Activated T-helper 2 cell treated with anti-CD3 and anti-CD28 coated beads, Interferon-gamma antibody, Interleukin-2, Interleukin-4, amounts not matched to agents 10 μg/mL and 5 μg/mL and 100 μg/mL, durations not matched to agents 14 hours and 24 hours and 36 hours (primary cell): Measurements from ENCODE around the gene TRAPPC5. TPM values are rescaled to one million over a fixed set of nuclear protein-coding genes. Genes with fewer than 3 reads are reported as not detected.

Source experiments
- DNase-seq: peaks from one replicate; pipeline ENCODE4 v3.0.0; 2021; ENCODE audit warnings: low spot score
- H3K27ac Mint-ChIP-seq: one replicate; pipeline ENCODE4 v1.8.0; 2021; ENCODE audit warnings: mixed read lengths
- H3K27me3 Mint-ChIP-seq: one replicate; pipeline ENCODE4 v1.8.0; 2021; ENCODE audit warnings: low read depth, mixed read lengths
- H3K36me3 Mint-ChIP-seq: one replicate; pipeline ENCODE4 v1.8.0; 2021; ENCODE audit warnings: low read depth, mixed read lengths
- H3K4me1 Mint-ChIP-seq: one replicate; pipeline ENCODE4 v1.8.0; 2021; ENCODE audit warnings: low read depth, mixed read lengths
- H3K4me3 Mint-ChIP-seq: one replicate; pipeline ENCODE4 v1.8.0; 2021; ENCODE audit warnings: low read depth, mild to moderate bottlenecking, moderate library complexity, mixed read lengths
- H3K9me3 Mint-ChIP-seq: one replicate; pipeline ENCODE4 v1.8.0; 2021; ENCODE audit warnings: mixed read lengths
- intact Hi-C: fragments of 100-400 bp; cut with micrococcal nuclease; formaldehyde crosslinking; loops from one replicate; pipeline ENCODE4 v1.15.1; 2023
- total RNA-seq: library from RNA; stranded (reverse); gene quantifications from 2 replicates; pipeline ENCODE4 v1.2.3, GENCODE V29; 2022

The TRAPPC5 gene
- total RNA-seq, 1 donor from 2014 or later, result 88.9 TPM

DNA sequence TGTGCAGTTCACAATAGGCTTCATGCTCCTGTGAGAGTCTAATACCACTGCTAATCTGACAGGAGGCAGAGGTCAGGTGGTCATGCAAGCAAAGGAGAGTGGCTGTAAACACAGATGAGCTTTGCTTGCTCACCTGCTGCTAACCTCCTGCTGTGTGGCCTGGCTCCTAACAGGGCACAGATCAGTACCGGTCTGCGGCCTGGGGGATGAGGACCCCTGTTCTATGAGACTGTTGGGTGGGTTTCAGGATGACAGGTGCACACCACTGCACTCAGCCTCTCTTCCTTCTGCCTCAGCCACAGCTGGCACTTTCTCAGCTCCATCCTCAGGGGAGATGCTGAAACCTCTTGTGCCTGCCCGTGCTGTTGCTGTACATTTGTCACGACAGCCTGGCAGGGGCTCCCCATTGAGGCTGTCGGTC is 41.6 kb downstream of the TRAPPC5 start:
- DNase-seq, result no peak
- no peaks in the 10 kb centered on the region for H3K4me1 Mint-ChIP-seq
- no peak overlapping the region for H3K27ac Mint-ChIP-seq
- no peaks in the 10 kb centered on the region for H3K9me3 Mint-ChIP-seq
- intact Hi-C loops, result no loop called here
- H3K36me3 Mint-ChIP-seq, result no peaks in the 10 kb centered on the region
- peaks cover under 1% of the 10 kb centered on the region for H3K27me3 Mint-ChIP-seq
- H3K4me3 Mint-ChIP-seq, result no peak overlapping the region

DNA sequence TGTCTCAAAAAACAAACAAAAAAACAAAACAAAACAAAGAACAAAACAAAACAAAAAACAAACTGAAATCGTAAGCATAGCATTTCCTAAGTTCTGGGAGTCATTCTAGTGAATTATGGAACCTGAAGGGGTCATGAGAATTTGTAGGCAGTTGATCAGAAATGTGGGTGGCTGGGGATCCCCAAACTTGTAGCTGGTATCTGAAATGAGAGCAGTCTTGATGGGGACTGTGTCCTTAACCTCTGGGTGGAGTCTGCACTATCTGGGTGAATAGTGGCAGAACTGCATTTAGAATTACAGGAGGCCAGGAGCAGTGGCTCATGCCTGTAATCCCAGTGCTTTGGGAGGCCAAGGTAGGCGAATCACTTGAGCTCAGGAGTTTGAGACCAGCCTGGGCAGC is 45.2 kb downstream of the TRAPPC5 start:
- Mint-ChIP-seq H3K4me3 (no peak overlapping the region), H3K27me3 (peaks cover 32% of the 10 kb centered on the region), H3K4me1 (no peaks in the 10 kb centered on the region), H3K36me3 (no peaks in the 10 kb centered on the region), H3K9me3 (no peaks in the 10 kb centered on the region), H3K27ac (no peak overlapping the region)
- DNase-seq, result no peak
- intact Hi-C loops, result no loop called here

DNA sequence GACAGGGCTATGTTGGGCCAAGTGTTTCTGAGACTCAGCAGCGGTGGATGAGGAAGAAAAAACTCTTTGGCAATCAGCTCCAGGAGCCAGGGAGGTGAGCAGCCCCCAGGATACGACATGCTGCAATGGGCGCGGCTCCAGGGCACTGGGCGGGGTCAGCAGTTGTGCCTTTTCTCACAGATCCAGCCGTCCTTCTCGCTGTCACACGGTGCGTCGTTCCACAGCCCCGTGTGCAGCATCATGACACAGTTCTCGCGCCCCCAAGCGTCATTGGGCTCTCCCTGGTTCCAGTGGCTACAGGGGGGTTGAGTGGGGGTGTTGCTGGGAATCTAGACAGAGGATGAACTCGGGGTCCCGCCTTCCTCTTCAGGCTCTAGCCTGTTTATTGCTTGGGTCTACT is 48.6 kb downstream of the TRAPPC5 start:
- DNase-seq, result no peak
- H3K27me3 Mint-ChIP-seq, result peaks cover 56% of the 10 kb centered on the region
- H3K27ac Mint-ChIP-seq, result no peak overlapping the region
- H3K9me3 Mint-ChIP-seq, result no peaks in the 10 kb centered on the region
- H3K36me3 Mint-ChIP-seq, result no peaks in the 10 kb centered on the region
- no peaks in the 10 kb centered on the region for H3K4me1 Mint-ChIP-seq
- intact Hi-C loops, result no loop called here
- no peak overlapping the region for H3K4me3 Mint-ChIP-seq

DNA sequence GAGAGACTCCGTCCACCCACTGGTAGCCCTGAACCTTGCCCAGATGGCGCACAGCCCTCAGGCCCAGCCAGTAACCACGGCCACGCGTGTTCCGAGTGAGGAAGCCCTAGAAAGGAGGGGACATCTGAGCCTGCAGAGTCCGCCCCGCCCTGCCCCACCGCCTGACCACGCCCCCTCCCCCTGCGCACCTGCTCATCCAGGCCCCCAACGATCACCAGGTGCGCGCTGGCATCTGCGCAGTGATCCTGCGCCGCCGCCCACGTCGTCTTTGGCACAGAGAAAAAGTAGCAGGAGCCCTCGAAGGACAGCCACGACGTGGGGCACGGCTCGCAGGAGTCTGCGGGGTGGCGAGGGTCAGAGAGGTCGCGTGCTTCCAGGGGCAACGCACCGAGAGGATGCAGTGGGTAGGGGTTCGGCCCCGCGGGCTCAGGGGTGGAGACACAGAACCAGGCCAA is 49.2 kb downstream of the TRAPPC5 start:
- intact Hi-C loops, result no loop called here
- no peaks in the 10 kb centered on the region for H3K4me1 Mint-ChIP-seq
- no peak overlapping the region for H3K4me3 Mint-ChIP-seq
- no peak overlapping the region for H3K27ac Mint-ChIP-seq
- no peaks in the 10 kb centered on the region for H3K9me3 Mint-ChIP-seq
- H3K36me3 Mint-ChIP-seq, result no peaks in the 10 kb centered on the region
- no peak for DNase-seq
- peaks cover 59% of the 10 kb centered on the region for H3K27me3 Mint-ChIP-seq

DNA sequence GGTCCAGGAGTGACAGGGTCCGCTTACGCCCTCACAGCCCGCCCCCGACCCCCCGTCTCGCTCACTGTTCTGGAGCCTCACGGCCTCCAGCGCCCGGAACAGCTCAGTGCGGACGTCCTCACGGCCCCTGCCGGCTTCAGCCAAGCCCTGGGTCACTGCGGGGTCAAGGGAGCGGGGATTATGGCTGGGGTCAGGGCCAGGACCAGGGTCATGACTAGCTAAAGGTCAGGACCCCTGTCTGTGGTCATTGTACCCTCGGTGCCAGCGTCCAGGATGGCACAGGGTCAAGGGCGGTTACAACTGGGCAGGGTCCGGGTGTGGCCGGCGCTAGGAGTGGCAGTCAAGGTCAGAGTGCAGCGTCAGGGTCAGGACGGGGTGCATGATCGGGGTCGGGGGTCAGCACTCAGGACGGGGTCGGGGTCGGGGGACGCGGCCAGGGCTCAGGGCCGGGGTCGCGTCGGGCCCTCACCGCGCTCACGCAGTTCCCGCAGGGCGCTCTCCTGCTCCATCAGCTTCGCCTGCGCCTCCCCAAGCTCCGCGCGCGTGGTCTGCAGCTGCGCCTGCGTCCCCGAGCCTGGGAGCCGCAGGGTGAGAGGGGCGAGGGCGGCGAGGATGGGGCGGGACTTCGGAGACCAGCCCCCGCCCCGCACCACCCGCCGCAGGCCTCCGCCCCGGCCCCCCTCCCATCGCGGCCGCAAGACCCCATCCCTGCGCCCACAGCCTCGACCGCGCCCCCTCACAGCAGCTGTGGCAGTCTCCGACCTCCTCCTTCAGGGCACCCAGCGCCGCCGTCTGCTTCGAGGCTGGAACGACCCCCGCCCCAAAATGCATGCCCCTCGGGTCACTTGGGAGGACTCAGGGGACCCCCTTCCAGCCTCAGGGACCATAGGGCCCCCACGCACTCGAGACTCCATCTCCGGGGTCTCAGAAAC is 49.9 kb downstream of the TRAPPC5 start:
- no peak for DNase-seq
- no peak overlapping the region for H3K4me3 Mint-ChIP-seq
- H3K4me1 Mint-ChIP-seq, result no peaks in the 10 kb centered on the region
- no peak overlapping the region for H3K27ac Mint-ChIP-seq
- H3K27me3 Mint-ChIP-seq, result peaks cover 62% of the 10 kb centered on the region
- no peaks in the 10 kb centered on the region for H3K9me3 Mint-ChIP-seq
- H3K36me3 Mint-ChIP-seq, result no peaks in the 10 kb centered on the region
- intact Hi-C loops, result no loop called here

DNA sequence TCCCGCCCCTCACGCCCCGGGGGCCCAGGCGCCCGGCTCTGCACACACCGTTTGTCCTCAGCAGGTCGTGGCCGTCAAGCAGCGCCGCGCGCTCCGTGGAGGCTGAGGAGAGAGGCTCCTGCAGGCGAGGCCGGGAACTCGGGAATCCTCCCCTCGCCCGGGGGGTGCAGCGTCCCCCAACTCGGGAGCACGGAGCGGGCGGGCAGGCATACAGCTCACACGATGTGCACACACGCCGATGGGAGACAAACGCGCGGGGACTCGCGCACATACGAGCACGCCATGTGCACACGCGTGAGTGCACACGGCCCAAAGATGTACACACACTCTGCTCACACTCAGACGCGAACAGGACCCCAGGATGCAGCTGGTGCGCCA is 50.6 kb downstream of the TRAPPC5 start:
- peaks cover 62% of the 10 kb centered on the region for H3K27me3 Mint-ChIP-seq
- no peak overlapping the region for H3K4me3 Mint-ChIP-seq
- intact Hi-C loops, result no loop called here
- H3K36me3 Mint-ChIP-seq, result no peaks in the 10 kb centered on the region
- no peaks in the 10 kb centered on the region for H3K9me3 Mint-ChIP-seq
- no peaks in the 10 kb centered on the region for H3K4me1 Mint-ChIP-seq
- H3K27ac Mint-ChIP-seq, result no peak overlapping the region
- DNase-seq, result no peak

DNA sequence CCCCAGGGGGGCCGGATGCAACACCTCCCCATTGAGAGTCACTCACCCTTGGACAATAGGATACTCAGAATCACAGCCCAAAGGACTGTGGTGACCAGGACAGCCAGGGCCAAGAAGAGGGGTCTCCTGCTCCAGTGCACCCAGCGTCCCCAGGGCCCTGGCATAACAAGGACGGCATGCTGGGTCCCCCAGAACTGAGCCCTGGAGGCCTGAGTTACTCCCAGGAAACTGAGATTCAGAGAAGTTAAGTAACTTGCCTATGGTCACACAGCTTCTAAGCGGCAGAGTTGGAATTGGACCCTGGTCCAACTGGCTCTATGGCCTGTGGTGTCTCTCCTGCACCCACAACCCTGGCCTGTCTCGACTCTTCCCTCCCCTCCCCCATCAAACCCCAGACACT is 51.0 kb downstream of the TRAPPC5 start:
- no peak overlapping the region for H3K4me3 Mint-ChIP-seq
- intact Hi-C loops, result no loop called here
- H3K36me3 Mint-ChIP-seq, result no peaks in the 10 kb centered on the region
- H3K27ac Mint-ChIP-seq, result no peak overlapping the region
- no peaks in the 10 kb centered on the region for H3K9me3 Mint-ChIP-seq
- H3K27me3 Mint-ChIP-seq, result peaks cover 65% of the 10 kb centered on the region
- no peak for DNase-seq
- no peaks in the 10 kb centered on the region for H3K4me1 Mint-ChIP-seq

DNA sequence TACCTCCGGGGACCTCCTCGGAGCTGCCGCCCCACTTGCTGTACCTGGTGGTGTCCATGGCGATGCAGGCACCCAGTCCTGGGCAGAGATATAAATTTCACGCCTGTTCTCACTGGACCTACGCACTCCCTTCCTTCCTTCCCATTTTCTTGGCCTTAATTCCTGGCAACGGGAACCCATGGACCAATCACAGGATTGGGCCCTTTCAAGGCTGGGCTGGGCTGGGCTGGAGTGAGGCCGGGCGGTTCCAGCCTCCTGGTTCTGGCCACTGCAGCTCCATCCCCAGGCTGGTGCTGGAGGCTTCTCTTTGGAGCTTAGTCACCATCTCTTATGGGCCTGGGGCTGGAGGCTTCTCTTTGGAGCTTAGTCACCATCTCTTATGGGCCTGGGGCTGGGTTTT is 51.4 kb downstream of the TRAPPC5 start, which contains the start of gene CLEC4G:
Gene CLEC4G, minus strand, starts transcription at position 66 of the 400 bp plus-strand sequence. Its CDS starts 8 bp downstream, at position 58.
- H3K4me3 Mint-ChIP-seq, result no peak within 1 kb of the TSS
- H3K27ac Mint-ChIP-seq, result no peak within 1 kb of the TSS
- intact Hi-C loops, result no loop called here

DNA sequence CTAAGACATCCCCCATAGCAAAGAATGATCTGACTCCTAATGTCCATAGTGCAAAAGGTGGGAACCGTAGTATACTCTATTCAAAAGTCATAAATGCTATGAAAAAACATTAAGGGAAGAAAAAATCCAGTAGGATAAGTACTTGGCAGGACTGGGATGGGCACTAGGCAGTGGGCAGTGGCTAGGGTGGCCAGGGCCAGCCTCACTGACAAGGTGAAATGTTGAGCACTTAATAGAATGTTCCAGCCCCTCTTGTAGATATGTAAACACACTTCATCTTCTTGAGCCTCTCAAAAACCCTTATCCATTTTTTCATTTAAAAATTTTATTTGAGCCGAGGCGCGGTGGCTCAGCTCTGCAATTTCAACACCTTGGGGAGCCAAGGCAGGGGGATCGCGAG is 52.7 kb downstream of the TRAPPC5 start:
- Mint-ChIP-seq H3K9me3 (no peaks in the 10 kb centered on the region), H3K4me1 (no peaks in the 10 kb centered on the region), H3K27ac (no peak overlapping the region), H3K36me3 (no peaks in the 10 kb centered on the region), H3K4me3 (no peak overlapping the region), H3K27me3 (peaks cover 54% of the 10 kb centered on the region)
- intact Hi-C loops, result no loop called here
- DNase-seq, result no peak

More for the DNA sequence above, 51.4 kb downstream of the TRAPPC5 start, which contains the start of gene CLEC4G:
- Mint-ChIP-seq H3K4me1 (no peaks in the 10 kb centered on the region), H3K9me3 (no peaks in the 10 kb centered on the region), H3K36me3 (no peaks in the 10 kb centered on the region), H3K27me3 (peaks cover 65% of the 10 kb centered on the region)
- no peak for DNase-seq

DNA sequence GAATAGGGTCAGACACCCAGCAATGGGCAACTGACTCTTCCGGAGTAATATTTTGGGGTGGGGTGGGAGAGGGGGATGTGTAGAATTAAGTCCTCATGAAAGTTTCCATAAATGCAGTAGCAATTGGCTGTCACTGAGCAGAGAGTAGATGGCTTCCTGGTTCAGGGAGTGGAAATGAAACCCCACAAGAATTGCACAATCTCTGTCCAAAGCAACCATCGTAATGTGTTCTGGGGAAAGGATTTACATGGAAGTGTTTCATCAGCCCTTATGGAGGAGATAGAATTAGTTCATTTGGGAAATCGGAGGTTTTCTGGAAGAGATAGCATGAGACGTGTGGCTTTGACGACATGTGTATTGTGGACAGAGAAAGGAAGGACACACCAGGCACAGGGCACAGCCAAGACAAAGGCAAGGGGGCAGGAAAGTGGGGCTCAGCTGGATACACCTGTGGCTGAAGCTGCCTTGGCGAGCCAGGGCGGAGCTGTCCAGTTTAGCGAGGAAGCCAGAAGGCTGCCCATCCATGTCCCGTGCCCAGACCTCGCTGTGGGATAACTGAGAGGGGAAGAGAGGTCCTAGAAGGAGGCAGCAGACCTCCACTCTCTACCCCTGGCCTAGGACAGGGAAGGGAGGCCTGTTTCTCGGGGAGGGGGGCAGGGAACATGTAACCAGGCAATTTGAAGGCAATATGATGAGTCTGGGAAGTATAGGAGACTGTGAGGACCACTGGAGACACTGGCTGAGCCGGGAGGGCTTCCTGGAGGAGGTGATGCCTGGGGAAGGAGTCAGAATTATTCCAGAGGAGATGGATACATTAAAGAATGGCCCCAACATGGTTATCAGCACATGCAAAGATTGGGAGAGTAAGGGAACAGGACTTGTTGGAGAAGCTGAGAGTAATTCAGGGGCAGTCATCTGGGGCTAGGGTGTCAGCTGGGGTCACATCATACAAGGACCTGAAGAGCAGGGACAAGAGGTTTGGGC is 53.9 kb downstream of the TRAPPC5 start:
- intact Hi-C loops, result no loop called here
- Mint-ChIP-seq H3K9me3 (no peaks in the 10 kb centered on the region), H3K4me1 (no peaks in the 10 kb centered on the region), H3K4me3 (no peak overlapping the region), H3K27me3 (peaks cover 43% of the 10 kb centered on the region), H3K27ac (no peak overlapping the region), H3K36me3 (no peaks in the 10 kb centered on the region)
- no peak for DNase-seq

DNA sequence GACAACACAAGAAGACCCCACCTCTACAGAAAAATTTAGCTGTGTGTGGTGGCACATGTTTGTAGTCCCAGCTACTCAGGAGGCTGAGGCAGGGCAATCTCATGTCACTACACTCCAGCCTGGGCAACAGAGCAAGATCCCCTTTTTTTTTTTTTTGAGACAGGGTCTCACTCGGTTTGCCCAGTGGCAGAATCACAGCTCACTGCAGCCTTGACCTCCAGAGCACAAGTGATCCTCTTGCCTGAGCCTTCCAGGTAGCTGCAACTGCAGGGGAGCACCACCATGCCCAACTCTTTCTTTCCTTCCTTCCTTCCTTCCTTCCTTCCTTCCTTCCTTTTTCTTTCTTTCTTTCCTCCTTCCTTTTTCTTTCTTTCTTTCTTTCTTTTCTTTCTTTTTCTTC is 55.5 kb downstream of the TRAPPC5 start:
- no peaks in the 10 kb centered on the region for H3K36me3 Mint-ChIP-seq
- no peak for DNase-seq
- intact Hi-C loops, result no loop called here
- no peak overlapping the region for H3K4me3 Mint-ChIP-seq
- H3K27me3 Mint-ChIP-seq, result peaks cover 32% of the 10 kb centered on the region
- H3K27ac Mint-ChIP-seq, result no peak overlapping the region
- H3K4me1 Mint-ChIP-seq, result no peaks in the 10 kb centered on the region
- H3K9me3 Mint-ChIP-seq, result no peaks in the 10 kb centered on the region

DNA sequence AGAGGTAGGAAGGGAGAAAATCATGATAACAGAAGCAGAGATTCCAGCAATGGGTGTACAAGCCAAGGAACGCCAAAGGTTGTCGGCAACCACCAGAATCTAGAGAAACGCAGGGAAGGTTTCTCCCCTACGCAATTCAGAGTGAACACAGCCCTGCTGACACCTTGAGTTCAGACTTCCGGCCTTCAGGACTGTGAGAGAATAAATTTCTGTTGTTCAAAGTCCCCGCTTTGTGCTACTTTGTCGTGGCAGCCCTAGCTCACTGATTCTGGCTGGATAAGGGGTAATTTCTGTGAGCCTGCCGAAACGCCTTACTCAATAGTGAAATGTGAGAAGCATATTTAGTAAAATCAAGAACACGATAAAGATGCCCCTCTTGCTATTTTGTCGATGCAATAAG is 56.6 kb downstream of the TRAPPC5 start:
- H3K4me1 Mint-ChIP-seq, result no peaks in the 10 kb centered on the region
- H3K27me3 Mint-ChIP-seq, result peaks cover 24% of the 10 kb centered on the region
- intact Hi-C loops, result no loop called here
- H3K27ac Mint-ChIP-seq, result no peak overlapping the region
- H3K4me3 Mint-ChIP-seq, result no peak overlapping the region
- H3K36me3 Mint-ChIP-seq, result no peaks in the 10 kb centered on the region
- no peak for DNase-seq
- no peaks in the 10 kb centered on the region for H3K9me3 Mint-ChIP-seq
